WTC11 (cell line): ENCODE measurements around the gene CPXM2. TPM values are rescaled to one million over a fixed set of nuclear protein-coding genes. Genes with fewer than 3 reads are reported as not detected.

ENCODE experiments used
- ATAC-seq: fragments of 200-7000 bp; cut with Tn5 transposase; 2 replicates; pipeline ENCODE4 v1.10.0; 2021; ENCODE audit warnings: mild to moderate bottlenecking, moderate library complexity
- CTCF ChIA-PET: fragments of 300-600 bp; sonication (Branson Sonifier 250); formaldehyde crosslinking; loops from one replicate; lab custom pipeline; 2021; ENCODE audit warnings: antibody characterized with exemption; lab: Charles Lee
- POLR2A ChIA-PET: fragments of 350-600 bp; sonication (Branson Sonifier 250); formaldehyde crosslinking; loops from one replicate; lab custom pipeline; 2021; ENCODE audit warnings: antibody characterized with exemption; lab: Charles Lee
- DNase-seq: peaks from one replicate; pipeline ENCODE4 v3.0.0; 2021; ENCODE audit warnings: low spot score
- H3K27ac Mint-ChIP-seq: 2 replicates; pipeline ENCODE4 v1.8.0; 2021; ENCODE audit warnings: mixed read lengths
- H3K27me3 Mint-ChIP-seq: 2 replicates; pipeline ENCODE4 v1.8.0; 2021; ENCODE audit warnings: low read depth, mild to moderate bottlenecking, moderate library complexity, mixed read lengths
- H3K36me3 Mint-ChIP-seq: 2 replicates; pipeline ENCODE4 v1.8.0; 2021; ENCODE audit warnings: mixed read lengths
- H3K4me1 Mint-ChIP-seq: 2 replicates; pipeline ENCODE4 v1.8.0; 2022; ENCODE audit warnings: mixed read lengths
- H3K4me3 Mint-ChIP-seq: 2 replicates; pipeline ENCODE4 v1.8.0; 2021; ENCODE audit warnings: mild to moderate bottlenecking, moderate library complexity, mixed read lengths
- H3K9me3 Mint-ChIP-seq: 2 replicates; pipeline ENCODE4 v1.8.0; 2021; ENCODE audit warnings: mixed read lengths
- AR ChIP-seq: fragments of 250-450 bp; sonication (Bioruptor Pico); IDR thresholded peaks from 2 replicates; pipeline ENCODE4 v1.9.0; 2021; ENCODE audit warnings: mild to moderate bottlenecking
- CTCF ChIP-seq: fragments of 200-600 bp; IDR thresholded peaks from 2 replicates; pipeline ENCODE4 v1.8.0; 2022; ENCODE audit warnings: antibody characterized with exemption
- ETV6 ChIP-seq: sonication (generic); formaldehyde crosslinking; IDR thresholded peaks from 2 replicates; pipeline ENCODE4 v1.8.1; 2022; ENCODE audit warnings: mild to moderate bottlenecking, missing genetic modification reagents
- HMGA2 ChIP-seq: fragments of 250-450 bp; sonication (Bioruptor Pico); IDR thresholded peaks from 2 replicates; pipeline ENCODE4 v1.4.0; 2021; ENCODE audit warnings: mild to moderate bottlenecking, moderate library complexity
- IRF2 ChIP-seq: sonication (generic); formaldehyde crosslinking; IDR thresholded peaks from 2 replicates; pipeline ENCODE4 v1.8.0; 2022; ENCODE audit warnings: low read depth, missing genetic modification reagents, borderline replicate concordance
- JUN ChIP-seq: sonication (generic); formaldehyde crosslinking; IDR thresholded peaks from 2 replicates; pipeline ENCODE4 v1.8.0; 2023; ENCODE audit warnings: mild to moderate bottlenecking, missing genetic modification reagents
- KAT7 ChIP-seq: sonication (generic); formaldehyde crosslinking; IDR thresholded peaks from 2 replicates; pipeline ENCODE4 v1.8.1; 2023; ENCODE audit warnings: missing genetic modification reagents, mild to moderate bottlenecking, borderline replicate concordance
- MXD4 ChIP-seq: fragments of 250-450 bp; sonication (Bioruptor Pico); IDR thresholded peaks from 2 replicates; pipeline ENCODE4 v1.8.0; 2021; ENCODE audit warnings: mild to moderate bottlenecking, moderate library complexity, borderline replicate concordance
- NFATC4 ChIP-seq: fragments of 250-450 bp; sonication (Bioruptor Pico); IDR thresholded peaks from 2 replicates; pipeline ENCODE4 v1.9.0; 2021; ENCODE audit warnings: mild to moderate bottlenecking
- OVOL2 ChIP-seq: fragments of 250-450 bp; sonication (Bioruptor Pico); IDR thresholded peaks from 2 replicates; pipeline ENCODE4 v1.9.0; 2021; ENCODE audit warnings: mild to moderate bottlenecking, borderline replicate concordance
- RORB ChIP-seq: fragments of 250-450 bp; sonication (Bioruptor Pico); IDR thresholded peaks from 2 replicates; pipeline ENCODE4 v1.9.0; 2021; ENCODE audit warnings: mild to moderate bottlenecking
- SMAD3 ChIP-seq: sonication (generic); formaldehyde crosslinking; IDR thresholded peaks from 2 replicates; pipeline ENCODE4 v1.8.0; 2022; ENCODE audit warnings: missing genetic modification reagents, mild to moderate bottlenecking, borderline replicate concordance
- SMAD4 ChIP-seq: sonication (generic); formaldehyde crosslinking; IDR thresholded peaks from 2 replicates; pipeline ENCODE4 v1.8.0; 2022; ENCODE audit warnings: mild to moderate bottlenecking, missing genetic modification reagents
- SOX15 ChIP-seq: fragments of 250-450 bp; sonication (Bioruptor Pico); IDR thresholded peaks from 2 replicates; pipeline ENCODE4 v1.9.0; 2021; ENCODE audit warnings: mild to moderate bottlenecking
- TP53 ChIP-seq: sonication (generic); formaldehyde crosslinking; IDR thresholded peaks from 2 replicates; pipeline ENCODE4 v1.8.1; 2023; ENCODE audit warnings: mild to moderate bottlenecking, missing genetic modification reagents
- USF2 ChIP-seq: sonication (generic); formaldehyde crosslinking; IDR thresholded peaks from 2 replicates; pipeline ENCODE4 v1.8.1; 2023; ENCODE audit warnings: mild to moderate bottlenecking, missing genetic modification reagents, moderate library complexity
- ZNF121 ChIP-seq: sonication (generic); formaldehyde crosslinking; IDR thresholded peaks from 2 replicates; pipeline ENCODE4 v1.8.0; 2023; ENCODE audit warnings: missing genetic modification reagents
- ZNF219 ChIP-seq: sonication (generic); formaldehyde crosslinking; IDR thresholded peaks from 2 replicates; pipeline ENCODE4 v1.8.0; 2023; ENCODE audit warnings: missing genetic modification reagents, mild to moderate bottlenecking, borderline replicate concordance
- ZNF423 ChIP-seq: fragments of 250-450 bp; sonication (Bioruptor Pico); IDR thresholded peaks from 2 replicates; pipeline ENCODE4 v2.1.2; 2022; ENCODE audit warnings: mild to moderate bottlenecking, moderate library complexity
- ZNF425 ChIP-seq: fragments of 250-450 bp; sonication (Bioruptor Pico); conservative IDR thresholded peaks from 2 replicates; pipeline ENCODE4 v1.9.0; 2021; ENCODE audit warnings: mild to moderate bottlenecking
- total RNA-seq: library from RNA; stranded (reverse); gene quantifications from 3 replicates; pipeline ENCODE4 v1.2.3, GENCODE V29; 2021

Gene CPXM2
- total RNA-seq, 1 experiment from 2014 or later, result 3.4 TPM

GRCh38 chr10:123908379-123908778 lies 16.8 kb upstream of the CPXM2 start (continued):
- TF ChIP-seq TP53 (CRISPR knock-in tag) (no peak), SMAD3 (CRISPR knock-in tag) (no peak), ZNF121 (no peak)

GRCh38 chr10:123906884-123907652 lies 15.5 kb upstream of the CPXM2 start:
- H3K27me3 Mint-ChIP-seq, result no peaks in the 10 kb centered on the region; the same call in 1 of the 2 replicates
- TF ChIP-seq OVOL2 (CRISPR knock-in tag) (no peak), ZNF423 (no peak), ZNF219 (CRISPR knock-in tag) (no peak), JUN (no peak), MXD4 (no peak), USF2 (no peak), ETV6 (CRISPR knock-in tag) (no peak), RORB (no peak), SMAD4 (CRISPR knock-in tag) (no peak), IRF2 (CRISPR knock-in tag) (no peak), KAT7 (CRISPR knock-in tag) (no peak), HMGA2 (CRISPR knock-in tag) (no peak), AR (CRISPR knock-in tag) (no peak), NFATC4 (CRISPR knock-in tag) (no peak), ZNF121 (no peak), ZNF425 (CRISPR knock-in tag) (no peak)
- DNase-seq (no peak), ATAC-seq (no peak)
- no peak overlapping the region for H3K27ac Mint-ChIP-seq
- H3K4me1 Mint-ChIP-seq, result peaks cover 6% of the 10 kb centered on the region
- no peaks in the 10 kb centered on the region for H3K36me3 Mint-ChIP-seq
- ChIA-PET POLR2A (no interaction called here), CTCF (interaction anchor here (1.1 kb wide), 1 partner anchor 10 kb away, joined by 3 read pairs; no protein-coding TSS in a partner anchor)
- peaks cover 6% of the 10 kb centered on the region for H3K9me3 Mint-ChIP-seq
- H3K4me3 Mint-ChIP-seq, result no peak overlapping the region

GRCh38 chr10:123906296-123906695 lies 14.7 kb upstream of the CPXM2 start:
- peaks cover 11% of the 10 kb centered on the region for H3K9me3 Mint-ChIP-seq
- H3K4me3 Mint-ChIP-seq, result no peak overlapping the region
- ChIA-PET CTCF (no interaction called here), POLR2A (no interaction called here)
- H3K27ac Mint-ChIP-seq, result no peak overlapping the region
- no peak for DNase-seq
- H3K4me1 Mint-ChIP-seq, result peaks cover 6% of the 10 kb centered on the region
- H3K36me3 Mint-ChIP-seq, result no peaks in the 10 kb centered on the region
- no peaks in the 10 kb centered on the region; the same call in 1 of the 2 replicates for H3K27me3 Mint-ChIP-seq
- no peak for ATAC-seq
- no peak for TF ChIP-seq CTCF
- TF ChIP-seq ZNF425 (CRISPR knock-in tag), result no peak
- no peak for TF ChIP-seq SOX15 (CRISPR knock-in tag)
- no peak for TF ChIP-seq AR (CRISPR knock-in tag)
